ENCODE measurements around the gene ARF6.
"Not testable (repeated sequence)": the region's sequence is repeated elsewhere in the genome, so short reads cannot be mapped to it uniquely, and the experiment has no call there.

The ARF6 gene

DNA sequence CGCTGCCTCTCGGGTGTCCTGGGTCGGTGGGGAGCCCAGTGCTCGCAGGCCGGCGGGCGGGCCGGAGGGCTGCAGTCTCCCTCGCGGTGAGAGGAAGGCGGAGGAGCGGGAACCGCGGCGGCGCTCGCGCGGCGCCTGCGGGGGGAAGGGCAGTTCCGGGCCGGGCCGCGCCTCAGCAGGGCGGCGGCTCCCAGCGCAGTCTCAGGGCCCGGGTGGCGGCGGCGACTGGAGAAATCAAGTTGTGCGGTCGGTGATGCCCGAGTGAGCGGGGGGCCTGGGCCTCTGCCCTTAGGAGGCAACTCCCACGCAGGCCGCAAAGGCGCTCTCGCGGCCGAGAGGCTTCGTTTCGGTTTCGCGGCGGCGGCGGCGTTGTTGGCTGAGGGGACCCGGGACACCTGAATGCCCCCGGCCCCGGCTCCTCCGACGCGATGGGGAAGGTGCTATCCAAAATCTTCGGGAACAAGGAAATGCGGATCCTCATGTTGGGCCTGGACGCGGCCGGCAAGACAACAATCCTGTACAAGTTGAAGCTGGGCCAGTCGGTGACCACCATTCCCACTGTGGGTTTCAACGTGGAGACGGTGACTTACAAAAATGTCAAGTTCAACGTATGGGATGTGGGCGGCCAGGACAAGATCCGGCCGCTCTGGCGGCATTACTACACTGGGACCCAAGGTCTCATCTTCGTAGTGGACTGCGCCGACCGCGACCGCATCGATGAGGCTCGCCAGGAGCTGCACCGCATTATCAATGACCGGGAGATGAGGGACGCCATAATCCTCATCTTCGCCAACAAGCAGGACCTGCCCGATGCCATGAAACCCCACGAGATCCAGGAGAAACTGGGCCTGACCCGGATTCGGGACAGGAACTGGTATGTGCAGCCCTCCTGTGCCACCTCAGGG lies 679 bp downstream of the ARF6 start:
- CTCF ChIA-PET: interaction anchor here (0.6 to 1.9 kb wide), 3 partner anchors 28 to 106 kb away, joined by 3 to 7 read pairs (median 6); no protein-coding TSS in a partner anchor

GRCh38 chr14:49894214-49895107 lies 1.6 kb downstream of the ARF6 start:
- H3K27ac ChIP-seq: peak overlapping the region; percentile 97
- DNase-seq (ENCODE audit: low spot score); POLR2A ChIA-PET (ENCODE audit: low non-redundant PET): not testable (repeated sequence)
- CTCF ChIA-PET: interaction anchor here (1.9 kb wide), 1 partner anchor 33 kb away, joined by 7 read pairs; no protein-coding TSS in a partner anchor

More for the DNA sequence above, 679 bp downstream of the ARF6 start:
- H3K27ac ChIP-seq: peak overlapping the region; percentile 97
- no peak for DNase-seq (ENCODE audit: low spot score)
- POLR2A ChIA-PET (ENCODE audit: low non-redundant PET): interaction anchor here (1.0 to 1.2 kb wide), 2 partner anchors 14 to 110 kb away, joined by 3 to 4 read pairs; no protein-coding TSS in a partner anchor
- TF ChIP-seq, protein P1, sequence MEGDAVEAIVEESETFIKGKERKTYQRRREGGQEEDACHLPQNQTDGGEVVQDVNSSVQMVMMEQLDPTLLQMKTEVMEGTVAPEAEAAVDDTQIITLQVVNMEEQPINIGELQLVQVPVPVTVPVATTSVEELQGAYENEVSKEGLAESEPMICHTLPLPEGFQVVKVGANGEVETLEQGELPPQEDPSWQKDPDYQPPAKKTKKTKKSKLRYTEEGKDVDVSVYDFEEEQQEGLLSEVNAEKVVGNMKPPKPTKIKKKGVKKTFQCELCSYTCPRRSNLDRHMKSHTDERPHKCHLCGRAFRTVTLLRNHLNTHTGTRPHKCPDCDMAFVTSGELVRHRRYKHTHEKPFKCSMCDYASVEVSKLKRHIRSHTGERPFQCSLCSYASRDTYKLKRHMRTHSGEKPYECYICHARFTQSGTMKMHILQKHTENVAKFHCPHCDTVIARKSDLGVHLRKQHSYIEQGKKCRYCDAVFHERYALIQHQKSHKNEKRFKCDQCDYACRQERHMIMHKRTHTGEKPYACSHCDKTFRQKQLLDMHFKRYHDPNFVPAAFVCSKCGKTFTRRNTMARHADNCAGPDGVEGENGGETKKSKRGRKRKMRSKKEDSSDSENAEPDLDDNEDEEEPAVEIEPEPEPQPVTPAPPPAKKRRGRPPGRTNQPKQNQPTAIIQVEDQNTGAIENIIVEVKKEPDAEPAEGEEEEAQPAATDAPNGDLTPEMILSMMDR (conservative IDR thresholded peaks at IDR 0.05; ENCODE audit: low read depth): no peak

DNA sequence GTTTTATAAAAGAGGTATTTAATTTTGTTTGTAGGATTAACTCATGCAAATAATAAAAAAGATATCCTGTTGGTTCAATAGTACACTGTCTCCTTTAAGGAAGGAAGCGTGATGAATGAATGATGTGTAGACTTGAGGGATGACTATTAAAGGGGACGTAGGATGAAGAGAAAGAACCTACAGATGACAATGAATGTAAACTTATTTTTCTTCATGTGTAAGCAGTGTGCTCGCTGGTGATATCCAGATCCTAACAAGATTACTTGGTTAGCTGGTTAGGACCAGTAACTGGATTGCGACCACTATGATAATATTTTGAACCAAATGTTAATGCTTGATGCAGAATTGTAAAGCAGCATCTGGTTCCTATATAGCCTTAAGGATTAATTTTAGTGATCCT lies 2.6 kb downstream of the ARF6 start:
- CTCF ChIA-PET: interaction anchor here (1.1 kb wide), 1 partner anchor 33 kb away, joined by 3 read pairs; no protein-coding TSS in a partner anchor
- TF ChIP-seq, protein P1 (conservative IDR thresholded peaks at IDR 0.05; ENCODE audit: low read depth): no peak
- H3K27ac ChIP-seq: no peak overlapping the region
- no peak for DNase-seq (ENCODE audit: low spot score)
- POLR2A ChIA-PET (ENCODE audit: low non-redundant PET): no interaction called here

GRCh38 chr14:49896272-49896671 lies 3.4 kb downstream of the ARF6 start:
- H3K27ac ChIP-seq; DNase-seq (ENCODE audit: low spot score): not testable (repeated sequence)
- CTCF ChIA-PET: interaction anchor here (0.6 to 1.1 kb wide), 2 partner anchors 22 to 34 kb away, joined by 3 read pairs; no protein-coding TSS in a partner anchor
- POLR2A ChIA-PET (ENCODE audit: low non-redundant PET): interaction anchor here (0.7 kb wide), 1 partner anchor 107 kb away, joined by 5 read pairs; no protein-coding TSS in a partner anchor

GRCh38 chr14:49896966-49897365 lies 4.1 kb downstream of the ARF6 start:
- no peak for DNase-seq (ENCODE audit: low spot score)
- TF ChIP-seq, protein P1 (conservative IDR thresholded peaks at IDR 0.05; ENCODE audit: low read depth): no peak
- no peak overlapping the region for H3K27ac ChIP-seq
- ChIA-PET POLR2A (ENCODE audit: low non-redundant PET) (no interaction called here), CTCF (no interaction called here)

GRCh38 chr14:49897414-49897813 lies 4.5 kb downstream of the ARF6 start:
- H3K27ac ChIP-seq: no peak overlapping the region
- TF ChIP-seq, protein P1 (conservative IDR thresholded peaks at IDR 0.05; ENCODE audit: low read depth): no peak
- ChIA-PET POLR2A (ENCODE audit: low non-redundant PET) (no interaction called here), CTCF (no interaction called here)
- no peak for DNase-seq (ENCODE audit: low spot score)

- CTCF ChIA-PET: no interaction called here
- DNase-seq (ENCODE audit: low spot score): no peak
- POLR2A ChIA-PET (ENCODE audit: low non-redundant PET): no interaction called here
- H3K27ac ChIP-seq: no peak overlapping the region
- TF ChIP-seq, protein P1 (conservative IDR thresholded peaks at IDR 0.05; ENCODE audit: low read depth): no peak
Observed at GRCh38 chr14:49897965-49898364, 5.1 kb downstream of the ARF6 start.

Measured in RWPE1 (cell line).